GM12891 (cell line): Measurements from ENCODE around the gene FHIT.

Source experiments
- DNase-seq: peaks from one replicate; pipeline ENCODE4 v3.0.0; 2011; ENCODE audit warnings: low spot score; ENCODE audit not compliant: insufficient read length
- FAIRE-seq: peaks from 2 replicates; lab custom pipeline; 2011; peaks lifted over from hg19 to GRCh38; lab: Jason Lieb, UNC
- PAX5 ChIP-seq: IDR thresholded peaks from 2 replicates; pipeline ENCODE4 v1.6.1; 2011; ENCODE audit warnings: low read length, moderate library complexity, mild to moderate bottlenecking; ENCODE audit not compliant: insufficient read depth, severe bottlenecking
- POLR2A ChIP-seq: IDR thresholded peaks from 2 replicates; pipeline ENCODE4 v1.6.1; 2011; ENCODE audit warnings: low read depth, low read length, control low read depth
- POLR2AphosphoS5 ChIP-seq: IDR thresholded peaks from 2 replicates; pipeline ENCODE4 v1.6.1; 2011; ENCODE audit warnings: low read depth, low read length, control low read depth
- POU2F2 ChIP-seq: IDR thresholded peaks from 2 replicates; pipeline ENCODE4 v1.6.1; 2011; ENCODE audit warnings: low read depth, mild to moderate bottlenecking, control low read depth, low read length, moderate library complexity
- SPI1 ChIP-seq: IDR thresholded peaks from 2 replicates; pipeline ENCODE4 v1.6.1; 2011; ENCODE audit warnings: low read depth, low read length, control low read depth
- TAF1 ChIP-seq: IDR thresholded peaks from 2 replicates; pipeline ENCODE4 v1.6.1; 2011; ENCODE audit warnings: low read depth, low read length, control low read depth

Gene FHIT

GRCh38 chr3:60577601-60578000, 673.7 kb downstream of the FHIT start:
- TF ChIP-seq POU2F2 (no peak), POLR2A (no peak), POLR2AphosphoS5 (no peak), TAF1 (no peak), PAX5 (no peak), SPI1 (no peak)
- FAIRE-seq, result no peak
- DNase-seq, result no peak

GRCh38 chr3:60575718-60576272, 675.5 kb downstream of the FHIT start:
- DNase-seq (no peak), FAIRE-seq (no peak)
- TF ChIP-seq POU2F2 (no peak), SPI1 (no peak), PAX5 (no peak), POLR2A (no peak), TAF1 (no peak), POLR2AphosphoS5 (no peak)

GRCh38 chr3:60574046-60574769, 677.0 kb downstream of the FHIT start:
- DNase-seq (no peak), FAIRE-seq (no peak)
- TF ChIP-seq TAF1 (no peak), SPI1 (no peak), POU2F2 (no peak), POLR2AphosphoS5 (no peak), PAX5 (no peak), POLR2A (no peak)

GRCh38 chr3:60573494-60573893, 677.8 kb downstream of the FHIT start:
- DNase-seq (no peak), FAIRE-seq (no peak)
- TF ChIP-seq PAX5 (no peak), POLR2A (no peak)

GRCh38 chr3:60571511-60571910, 679.7 kb downstream of the FHIT start:
- TF ChIP-seq SPI1 (no peak), POLR2AphosphoS5 (no peak), POU2F2 (no peak), POLR2A (no peak), TAF1 (no peak), PAX5 (no peak)
- DNase-seq, result no peak
- no peak for FAIRE-seq

GRCh38 chr3:60557122-60557521, 694.1 kb downstream of the FHIT start:
- FAIRE-seq, result no peak
- DNase-seq, result no peak
- no peak for TF ChIP-seq PAX5
- no peak for TF ChIP-seq TAF1
- no peak for TF ChIP-seq POU2F2
- no peak for TF ChIP-seq POLR2A
- no peak for TF ChIP-seq SPI1
- TF ChIP-seq POLR2AphosphoS5, result no peak

GRCh38 chr3:60555686-60556354, 695.4 kb downstream of the FHIT start:
- DNase-seq (no peak), FAIRE-seq (peak; percentile 79)
- peak; percentile 24; the same call in 1 of the 2 replicates for TF ChIP-seq SPI1
- TF ChIP-seq POU2F2, result peak; percentile 91
- TF ChIP-seq POLR2A, result no peak

GRCh38 chr3:60553144-60553543, 698.1 kb downstream of the FHIT start:
- TF ChIP-seq POU2F2, result no peak
- TF ChIP-seq PAX5, result no peak
- TF ChIP-seq TAF1, result no peak
- TF ChIP-seq SPI1, result no peak
- TF ChIP-seq POLR2A, result no peak
- FAIRE-seq (no peak), DNase-seq (no peak)

- TF ChIP-seq POLR2AphosphoS5, result no peak
- TF ChIP-seq PAX5, result no peak
- TF ChIP-seq TAF1, result no peak
- TF ChIP-seq POU2F2, result no peak
- no peak for TF ChIP-seq POLR2A
- TF ChIP-seq SPI1, result no peak
- FAIRE-seq (no peak), DNase-seq (no peak)
These were observed 698.7 kb downstream of the FHIT start for GRCh38 chr3:60552581-60552980.
